Fibroblast of the aortic adventitia (primary cell): Measurements from ENCODE around the gene ELN. TPM values are rescaled to one million over a fixed set of nuclear protein-coding genes. Genes with fewer than 3 reads are reported as not detected.

ENCODE experiments used
- DNase-seq: peaks from one replicate; pipeline ENCODE4 v3.0.0-alpha.2; 2010; ENCODE audit warnings: low read depth
- H3K4me3 ChIP-seq: 2 replicates; pipeline ENCODE4 v1.5.1; 2011; ENCODE audit warnings: low read depth, mild to moderate bottlenecking, control low read depth, low read length, moderate library complexity
- total RNA-seq: library from RNA; depleted of rRNA; stranded (reverse); fragments of >200 nt; gene quantifications from 2 replicates; pipeline ENCODE4 v1.2.3, GENCODE V29; 2012; ENCODE audit warnings: low replicate concordance
- TF ChIP-seq, protein P1 (sequence below): IDR thresholded peaks from 2 replicates; pipeline ENCODE4 v1.5.1; 2011; ENCODE audit warnings: mild to moderate bottlenecking, low read length, control low read depth, inconsistent platforms; ENCODE audit not compliant: insufficient read depth

Gene ELN
- total RNA-seq, 1 donor, result 101 TPM

DNA sequence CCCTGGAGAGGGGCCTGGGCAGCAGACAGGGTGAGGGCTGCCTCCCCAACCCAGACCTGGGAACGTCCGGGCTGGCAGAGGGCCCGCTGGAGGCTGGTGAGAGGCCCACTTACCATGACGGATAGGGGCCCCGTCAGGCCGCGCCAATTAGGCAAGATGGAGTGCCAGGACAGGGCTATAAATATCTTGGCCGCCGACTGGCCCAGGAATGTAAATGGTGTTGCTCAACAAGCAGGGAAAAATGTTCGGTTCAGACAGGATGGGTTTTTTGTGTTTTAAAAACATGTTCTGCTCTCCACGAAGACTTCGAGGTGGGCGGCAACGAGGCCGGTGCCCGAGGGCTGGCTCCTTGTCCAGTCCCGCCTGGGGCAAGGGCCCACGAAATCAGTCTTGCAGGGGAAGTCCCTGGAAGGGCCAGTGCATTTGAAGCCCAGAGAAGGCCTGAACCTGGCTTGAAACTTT, 35.8 kb upstream of the ELN start:
- peak; percentile 94 for DNase-seq
- TF ChIP-seq, protein P1, sequence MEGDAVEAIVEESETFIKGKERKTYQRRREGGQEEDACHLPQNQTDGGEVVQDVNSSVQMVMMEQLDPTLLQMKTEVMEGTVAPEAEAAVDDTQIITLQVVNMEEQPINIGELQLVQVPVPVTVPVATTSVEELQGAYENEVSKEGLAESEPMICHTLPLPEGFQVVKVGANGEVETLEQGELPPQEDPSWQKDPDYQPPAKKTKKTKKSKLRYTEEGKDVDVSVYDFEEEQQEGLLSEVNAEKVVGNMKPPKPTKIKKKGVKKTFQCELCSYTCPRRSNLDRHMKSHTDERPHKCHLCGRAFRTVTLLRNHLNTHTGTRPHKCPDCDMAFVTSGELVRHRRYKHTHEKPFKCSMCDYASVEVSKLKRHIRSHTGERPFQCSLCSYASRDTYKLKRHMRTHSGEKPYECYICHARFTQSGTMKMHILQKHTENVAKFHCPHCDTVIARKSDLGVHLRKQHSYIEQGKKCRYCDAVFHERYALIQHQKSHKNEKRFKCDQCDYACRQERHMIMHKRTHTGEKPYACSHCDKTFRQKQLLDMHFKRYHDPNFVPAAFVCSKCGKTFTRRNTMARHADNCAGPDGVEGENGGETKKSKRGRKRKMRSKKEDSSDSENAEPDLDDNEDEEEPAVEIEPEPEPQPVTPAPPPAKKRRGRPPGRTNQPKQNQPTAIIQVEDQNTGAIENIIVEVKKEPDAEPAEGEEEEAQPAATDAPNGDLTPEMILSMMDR, result no peak
- no peak overlapping the region for H3K4me3 ChIP-seq

DNA sequence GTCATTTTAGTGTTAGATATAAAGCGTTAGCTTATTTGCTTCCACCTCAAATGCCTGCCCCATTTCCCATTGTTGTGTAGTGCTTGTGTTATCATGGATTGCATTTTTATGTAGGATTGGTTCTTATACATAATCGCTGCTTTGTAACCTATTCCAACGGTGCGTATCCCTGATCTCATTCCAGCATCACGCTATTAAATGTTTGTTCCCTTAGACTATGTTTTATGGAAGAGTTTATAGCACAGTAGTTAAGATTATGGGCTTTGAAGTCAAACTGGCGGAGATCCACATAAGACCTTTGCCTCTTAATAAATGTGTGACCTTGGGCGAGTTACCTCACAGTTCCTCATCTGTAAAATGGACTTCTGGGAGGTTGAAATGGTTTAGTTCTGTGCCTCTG, 34.0 kb upstream of the ELN start:
- TF ChIP-seq, protein P1, result no peak
- H3K4me3 ChIP-seq, result no peak overlapping the region
- DNase-seq, result no peak

DNA sequence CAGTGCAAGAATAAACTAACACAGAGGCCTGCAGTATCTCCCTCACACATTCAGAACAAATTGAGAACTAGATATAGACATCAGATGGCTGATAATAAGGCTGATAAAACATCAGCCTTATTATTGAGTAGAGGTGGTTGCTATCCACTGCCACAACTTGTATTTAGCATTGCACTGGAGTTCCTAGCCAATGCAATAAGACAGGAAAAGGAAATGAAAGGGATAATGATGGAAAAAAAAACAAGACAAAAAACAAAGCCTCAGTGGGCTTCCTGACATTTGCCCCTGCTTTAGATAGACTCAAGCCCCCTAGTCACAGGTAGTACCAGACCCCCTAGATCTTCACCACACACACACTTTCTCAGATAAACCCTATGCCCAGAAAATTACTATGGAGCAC, 33.2 kb upstream of the ELN start:
- no peak for DNase-seq
- TF ChIP-seq, protein P1, result no peak
- no peak overlapping the region for H3K4me3 ChIP-seq

DNA sequence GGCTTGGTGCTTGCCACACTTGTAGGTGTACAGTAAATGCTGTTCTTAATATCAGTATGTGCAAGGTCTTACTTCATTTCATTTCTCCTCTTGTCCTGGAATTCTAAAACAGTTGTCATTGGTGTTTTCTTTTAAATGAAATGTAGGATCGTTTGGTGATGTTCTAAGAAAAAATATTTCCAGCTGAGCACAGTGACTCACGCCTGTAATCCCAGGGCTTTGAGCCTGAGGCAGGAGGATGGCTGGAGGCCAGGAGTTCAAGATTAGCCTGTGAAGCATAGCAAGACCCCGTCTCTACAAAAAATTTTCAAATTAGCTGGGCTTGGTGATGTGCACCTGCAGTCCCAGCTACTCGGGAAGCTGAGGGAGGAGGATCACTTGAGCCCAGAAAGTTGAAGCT, 32.6 kb upstream of the ELN start:
- H3K4me3 ChIP-seq, result no peak overlapping the region
- TF ChIP-seq, protein P1, result no peak
- peak; percentile 90 for DNase-seq

DNA sequence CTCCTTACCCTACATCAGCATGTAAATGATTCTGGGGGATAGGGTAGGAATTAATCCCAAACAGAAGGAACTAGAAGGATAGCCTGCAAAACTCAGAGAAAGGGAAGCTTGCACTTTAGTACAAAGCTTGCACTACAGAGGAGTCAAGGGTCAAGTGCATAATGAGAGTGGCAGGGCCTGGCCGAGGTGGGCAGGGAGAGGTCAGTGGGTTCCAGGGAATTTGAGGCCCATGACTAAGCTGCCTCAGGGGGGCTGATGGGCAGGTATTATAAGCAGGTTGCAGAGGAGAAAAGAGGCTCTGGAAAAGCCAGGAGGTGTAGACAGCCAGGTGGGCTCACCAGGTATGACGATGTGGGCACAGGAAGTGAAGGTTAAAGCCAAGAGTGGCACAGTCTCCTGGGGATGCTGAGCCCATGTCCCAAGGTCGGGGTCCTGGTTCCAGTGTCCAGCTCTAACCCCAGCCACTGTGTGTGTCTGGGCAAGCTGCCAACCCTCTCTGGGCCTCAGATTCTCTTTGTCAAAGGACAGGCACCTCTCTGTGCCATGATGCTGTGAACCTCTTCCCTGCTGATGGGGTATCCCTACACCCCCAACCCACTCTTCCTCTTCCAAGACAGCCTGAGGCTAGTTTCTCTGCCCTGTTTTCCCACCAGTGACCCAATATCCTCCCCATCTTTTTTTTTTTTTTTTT, 32.0 kb upstream of the ELN start:
- DNase-seq, result no peak
- TF ChIP-seq, protein P1, result no peak
- H3K4me3 ChIP-seq, result no peak overlapping the region

DNA sequence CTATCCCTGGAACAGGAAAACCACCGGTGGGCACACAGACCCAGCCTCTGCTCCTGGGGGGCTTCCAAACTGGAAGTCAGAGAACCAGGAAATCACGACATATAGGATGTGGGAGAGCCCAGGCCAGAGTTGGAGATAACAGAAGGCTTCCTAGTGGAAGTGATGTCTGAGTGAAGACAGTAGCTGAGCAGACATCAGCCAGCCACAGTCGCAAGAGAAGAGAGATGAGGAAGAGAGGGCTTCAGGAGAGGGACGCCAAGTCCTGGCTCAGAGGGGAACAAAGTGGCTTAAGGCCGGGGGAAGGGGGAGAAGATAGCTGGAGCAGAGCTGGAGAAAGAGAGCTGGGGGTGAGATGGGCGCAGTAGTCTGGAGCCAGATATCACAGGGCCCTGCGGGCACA, 30.9 kb upstream of the ELN start:
- TF ChIP-seq, protein P1, result no peak
- no peak overlapping the region for H3K4me3 ChIP-seq
- no peak for DNase-seq
